PC-9 (cell line): ENCODE results near the gene CCDC87. TPM values are rescaled to one million over a fixed set of nuclear protein-coding genes. Genes with fewer than 3 reads are reported as not detected.
"Not testable (repeated sequence)": the region's sequence is repeated elsewhere in the genome, so short reads cannot be mapped to it uniquely, and the experiment has no call there.

Source experiments
- BruUV-seq: library from RNA; stranded (reverse); fragments of 400-500 nt; replicated peaks from 2 replicates; lab custom pipeline; 2021; lab: Mats Ljungman, UMichigan
- CTCF ChIA-PET: fragments of 300-600 bp; sonication (Branson Sonifier 250); formaldehyde crosslinking; loops from one replicate; lab custom pipeline; 2022; ENCODE audit warnings: antibody characterized with exemption; lab: Charles Lee
- POLR2A ChIA-PET: fragments of 300-600 bp; sonication (Branson Sonifier 250); formaldehyde crosslinking; loops from one replicate; lab custom pipeline; 2022; ENCODE audit warnings: antibody characterized with exemption; ENCODE audit not compliant: unreplicated experiment; lab: Charles Lee
- DNase-seq, 2 experiments: peaks; one replicate each; pipeline versions ENCODE4 v3.0.0 to v3.0.0-alpha.2; 2015 to 2022; ENCODE audit warnings: mixed read lengths in 1 of 2
- H2AFZ ChIP-seq: fragments of 200-600 bp; sonication (generic); 2 replicates; pipeline ENCODE4 v1.8.1; 2017; ENCODE audit warnings: antibody characterized with exemption
- H3F3A ChIP-seq: fragments of 200-600 bp; sonication (generic); 2 replicates; pipeline ENCODE4 v1.8.1; 2017; ENCODE audit warnings: antibody characterized with exemption, mild to moderate bottlenecking, low read depth; ENCODE audit not compliant: insufficient read depth
- H3K27ac ChIP-seq: fragments of 200-600 bp; sonication (generic); 2 replicates; pipeline ENCODE4 v1.6.1; 2016; ENCODE audit warnings: mixed run types
- H3K27me3 ChIP-seq: fragments of 200-600 bp; sonication (generic); 2 replicates; pipeline ENCODE4 v1.6.1; 2016; ENCODE audit warnings: low read depth, mixed run types; ENCODE audit not compliant: insufficient read depth
- H3K36me3 ChIP-seq: fragments of 200-600 bp; sonication (generic); 2 replicates; pipeline ENCODE4 v1.6.1; 2016; ENCODE audit warnings: low read depth, mixed run types
- H3K4me1 ChIP-seq: fragments of 200-600 bp; sonication (generic); replicated peaks from 2 replicates; pipeline ENCODE4 v1.6.1; 2016; ENCODE audit warnings: mixed run types; ENCODE audit not compliant: insufficient read depth
- H3K4me2 ChIP-seq: fragments of 200-600 bp; sonication (generic); 2 replicates; pipeline ENCODE4 v1.6.1; 2017; ENCODE audit warnings: mixed run types
- H3K4me3 ChIP-seq: fragments of 200-600 bp; sonication (generic); 2 replicates; pipeline ENCODE4 v1.6.1; 2016; ENCODE audit warnings: mixed run types
- H3K79me2 ChIP-seq: fragments of 200-600 bp; sonication (generic); 2 replicates; pipeline ENCODE4 v1.6.1; 2017; ENCODE audit warnings: low read depth, mixed run types
- H3K9me2 ChIP-seq: fragments of 200-600 bp; sonication (generic); 2 replicates; pipeline ENCODE4 v1.8.1; 2017; ENCODE audit warnings: mild to moderate bottlenecking; ENCODE audit not compliant: insufficient read depth
- H3K9me3 ChIP-seq: fragments of 200-600 bp; sonication (generic); 2 replicates; pipeline ENCODE4 v1.8.1; 2016; ENCODE audit warnings: low read depth; ENCODE audit not compliant: insufficient read depth
- H4K20me1 ChIP-seq: fragments of 200-600 bp; sonication (generic); 2 replicates; pipeline ENCODE4 v1.8.1; 2017; ENCODE audit not compliant: insufficient read depth
- CTCF ChIP-seq: fragments of 200-600 bp; sonication (generic); conservative IDR thresholded peaks from 2 replicates; pipeline ENCODE4 v1.6.1; 2017; ENCODE audit warnings: mixed run types, antibody characterized with exemption, mild to moderate bottlenecking, moderate library complexity
- EZH2 ChIP-seq: fragments of 200-600 bp; sonication (generic); IDR thresholded peaks from 2 replicates; pipeline ENCODE4 v1.8.0; 2017; ENCODE audit warnings: antibody characterized with exemption, low read depth
- intact Hi-C: fragments of 100-400 bp; cut with micrococcal nuclease; formaldehyde crosslinking; loops from one replicate; pipeline ENCODE4 v1.10.0; 2022; ENCODE audit not compliant: unreplicated experiment
- total RNA-seq: library from RNA; stranded (reverse); gene quantifications from 2 replicates; pipeline ENCODE4 v1.2.3, GENCODE V29; 2021

The CCDC87 gene
- total RNA-seq, 1 experiment from 2014 or later = 1.0 TPM

DNA sequence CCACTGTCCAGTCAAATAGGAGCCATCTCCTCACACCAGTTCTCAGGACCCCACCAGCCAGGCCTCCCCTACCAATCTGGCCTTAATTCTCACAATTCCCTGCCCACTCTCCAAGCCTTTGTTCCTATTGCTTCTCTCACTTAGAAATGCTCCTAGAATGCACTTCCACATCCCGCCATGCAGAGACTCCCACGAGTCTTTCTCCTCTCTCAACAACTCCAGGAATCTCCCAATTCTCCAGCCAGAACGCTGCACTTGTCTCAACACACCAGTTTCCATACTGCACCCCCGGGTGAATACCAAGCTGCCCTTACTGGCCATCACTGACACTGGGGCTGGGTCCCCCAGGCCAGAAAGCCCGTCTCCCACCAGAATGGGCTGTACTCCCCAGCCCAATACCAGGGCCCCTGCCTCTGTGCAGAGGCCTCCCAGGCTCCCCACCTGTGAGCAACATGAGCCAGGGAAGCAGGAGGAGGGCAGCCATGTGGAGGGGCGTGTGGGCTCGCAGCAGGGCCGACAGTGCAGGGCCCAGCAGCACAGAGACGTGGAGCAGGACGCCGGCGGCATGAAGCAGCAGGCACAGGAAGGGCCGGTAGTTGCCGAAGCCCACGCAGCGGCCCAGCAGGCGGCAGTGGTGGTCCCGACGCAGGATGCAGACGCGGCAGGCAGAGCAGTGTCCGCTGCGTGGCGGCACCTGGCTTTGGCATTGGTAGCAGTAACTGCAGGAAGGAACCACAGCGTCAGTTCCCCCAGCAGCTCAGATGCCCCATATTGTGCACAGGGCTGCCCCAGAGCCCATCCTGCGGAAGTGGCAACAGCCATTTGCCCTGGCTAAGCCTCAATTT lies 49.4 kb downstream of the CCDC87 start:
- BruUV-seq = no TSS peak
- H3K9me3 ChIP-seq = no peaks in the 10 kb centered on the region
- DNase-seq = no peak
- H3K9me2 ChIP-seq = no peaks in the 10 kb centered on the region
- H3K36me3 ChIP-seq = no peaks in the 10 kb centered on the region
- TF ChIP-seq CTCF (no peak), EZH2 (no peak)
- H4K20me1 ChIP-seq = no peaks in the 10 kb centered on the region
- no peak overlapping the region for H2AFZ ChIP-seq
- H3K79me2 ChIP-seq = no peaks in the 10 kb centered on the region
- ChIA-PET CTCF (no interaction called here), POLR2A (no interaction called here)
- H3K27me3 ChIP-seq = peaks cover 17% of the 10 kb centered on the region; the same call in 1 of the 2 replicates
- H3K4me2 ChIP-seq = no peak overlapping the region
- H3K4me3 ChIP-seq = no peak overlapping the region
- peaks cover 13% of the 10 kb centered on the region for H3K4me1 ChIP-seq
- H3F3A ChIP-seq = peaks cover 12% of the 10 kb centered on the region; the same call in 1 of the 2 replicates
- intact Hi-C loops = no loop called here
- H3K27ac ChIP-seq = no peak overlapping the region

DNA sequence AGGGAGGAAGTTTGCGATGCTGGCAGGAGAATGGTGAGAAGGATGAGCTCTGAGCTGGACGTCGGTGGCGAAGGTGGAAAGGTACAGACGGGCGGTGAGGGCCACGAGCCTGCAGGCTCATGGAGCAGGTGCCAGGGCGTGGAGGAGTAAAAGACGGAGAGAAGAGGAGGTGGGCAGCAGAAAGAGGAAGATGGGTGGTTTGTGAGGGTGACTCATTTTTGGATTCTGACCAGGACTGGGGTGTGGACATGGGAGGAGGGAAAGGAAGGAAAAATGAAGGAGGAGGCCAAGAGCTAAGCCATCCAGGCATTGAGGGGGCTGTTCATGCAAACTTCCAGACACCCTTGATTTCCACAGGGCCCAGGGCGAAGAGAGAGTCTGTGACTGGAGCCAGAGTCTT lies 50.5 kb downstream of the CCDC87 start:
- POLR2A ChIA-PET = no interaction called here
- no TSS peak for BruUV-seq
- CTCF ChIA-PET = no interaction called here

DNA sequence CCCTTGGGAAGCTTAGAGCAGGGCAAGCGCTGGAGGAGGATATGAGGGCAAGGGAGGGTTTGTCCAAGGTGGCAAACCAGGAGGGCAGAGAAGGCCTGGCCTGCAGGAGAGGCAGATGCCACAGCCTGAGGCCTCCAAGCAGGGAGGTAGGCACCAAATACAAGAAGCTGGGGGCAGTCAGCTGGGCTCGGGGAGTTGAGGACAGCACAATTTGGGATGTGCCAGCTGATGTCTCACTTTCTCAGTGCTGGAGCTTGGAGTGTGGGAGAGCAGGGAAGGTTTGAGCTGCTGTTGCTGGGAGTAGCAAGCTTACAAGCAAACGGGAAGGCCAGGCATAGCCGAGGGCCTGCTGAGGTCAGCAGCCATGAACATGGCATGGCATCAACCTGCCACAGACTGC lies 51.0 kb downstream of the CCDC87 start:
- Histone ChIP-seq H3K27me3 (0 out of 2 replicates have a peak, but pooled peaks cover 4% of the 10 kb centered on the region), H3F3A (no peaks in the 10 kb centered on the region; the same call in 1 of the 2 replicates), H4K20me1 (no peaks in the 10 kb centered on the region), H3K27ac (no peak overlapping the region), H3K9me2 (no peaks in the 10 kb centered on the region), H3K9me3 (no peaks in the 10 kb centered on the region), H3K79me2 (no peaks in the 10 kb centered on the region), H3K4me1 (peaks cover 13% of the 10 kb centered on the region), H3K4me3 (no peak overlapping the region), H3K36me3 (no peaks in the 10 kb centered on the region), H2AFZ (no peak overlapping the region), H3K4me2 (no peak overlapping the region)
- POLR2A ChIA-PET = no interaction called here
- intact Hi-C loops = no loop called here
- no peak for DNase-seq
- TF ChIP-seq EZH2 = no peak
- no peak for TF ChIP-seq CTCF
- CTCF ChIA-PET = no interaction called here
- no TSS peak for BruUV-seq

More for the DNA sequence above, 50.5 kb downstream of the CCDC87 start:
- intact Hi-C loops = no loop called here
- H3K4me2 ChIP-seq = no peak overlapping the region
- no peaks in the 10 kb centered on the region for H4K20me1 ChIP-seq
- H3K4me3 ChIP-seq = no peak overlapping the region
- H2AFZ ChIP-seq = no peak overlapping the region
- no peak overlapping the region for H3K27ac ChIP-seq
- TF ChIP-seq CTCF = no peak
- no peak for TF ChIP-seq EZH2
- H3K9me3 ChIP-seq = no peaks in the 10 kb centered on the region
- no peak for DNase-seq
- peaks cover 13% of the 10 kb centered on the region for H3K4me1 ChIP-seq
- H3K79me2 ChIP-seq = no peaks in the 10 kb centered on the region
- H3K9me2 ChIP-seq = no peaks in the 10 kb centered on the region
- H3F3A ChIP-seq = peaks cover under 1% of the 10 kb centered on the region; the same call in 1 of the 2 replicates
- H3K36me3 ChIP-seq = no peaks in the 10 kb centered on the region
- 0 out of 2 replicates have a peak, but pooled peaks cover 9% of the 10 kb centered on the region for H3K27me3 ChIP-seq

DNA sequence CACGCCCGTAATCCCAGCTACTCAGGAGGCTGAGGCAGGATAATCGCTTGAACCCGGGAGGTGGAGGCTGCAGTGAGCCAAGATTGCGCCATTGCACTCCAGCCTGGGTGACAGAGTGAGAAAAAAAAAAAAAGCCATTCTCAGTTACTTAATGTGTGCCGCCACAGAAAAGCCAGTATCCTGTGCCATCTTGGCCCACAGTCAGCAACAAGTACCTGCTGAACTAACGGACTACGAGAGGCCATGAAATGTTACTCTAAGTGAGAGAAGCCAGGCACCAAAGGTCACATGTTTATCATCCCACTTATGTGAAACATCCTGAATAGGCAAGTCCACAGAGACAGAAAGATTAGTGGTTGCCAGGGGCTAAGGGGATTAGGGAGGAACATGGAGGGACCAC lies 52.3 kb downstream of the CCDC87 start:
- H3K9me2 ChIP-seq, H3F3A ChIP-seq, POLR2A ChIA-PET, H3K27ac ChIP-seq, H3K27me3 ChIP-seq, H3K4me1 ChIP-seq, CTCF ChIA-PET, H4K20me1 ChIP-seq, H3K79me2 ChIP-seq, H3K36me3 ChIP-seq, H2AFZ ChIP-seq, BruUV-seq, DNase-seq, intact Hi-C loops, H3K4me3 ChIP-seq, H3K4me2 ChIP-seq, H3K9me3 ChIP-seq: not testable (repeated sequence)
